ENCODE data around the gene FADS2.

The FADS2 gene

DNA sequence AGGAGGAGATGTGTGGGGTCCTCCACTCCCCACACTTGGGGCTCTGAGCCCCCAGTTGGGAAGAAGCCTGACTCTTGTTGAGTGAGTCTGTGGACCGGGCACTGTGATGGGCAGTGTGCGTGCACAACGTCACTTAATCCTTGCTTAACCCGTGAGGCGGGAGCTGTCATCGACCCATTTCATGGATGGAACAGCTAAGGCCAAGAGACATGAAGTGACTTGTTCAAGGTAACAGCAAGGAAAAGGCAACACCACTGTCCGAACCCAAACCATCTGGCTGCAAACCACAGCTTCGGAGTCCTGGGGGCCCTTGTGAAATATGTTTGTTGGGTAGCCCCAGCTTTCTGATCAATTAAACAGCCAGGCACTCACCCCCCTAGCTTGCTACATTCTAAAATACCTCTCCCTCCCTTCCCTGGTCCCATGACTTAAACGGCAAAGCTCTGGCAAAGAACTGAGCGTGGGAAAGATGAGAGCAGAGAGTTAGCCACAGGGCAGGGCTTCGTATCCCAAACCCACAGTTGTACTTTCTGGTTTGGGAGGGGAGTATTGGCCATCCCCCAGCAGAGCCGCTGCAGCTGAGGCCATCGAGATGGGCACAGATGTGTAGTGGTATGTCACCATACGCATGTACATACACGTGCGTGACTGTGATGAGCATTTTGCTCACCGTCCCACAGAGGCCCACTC lies 26.3 kb downstream of the FADS2 start:
- Histone ChIP-seq H3K36me3 (peaks cover 96% of the 10 kb centered on the region), H3K4me3 (ENCODE audit: low read depth, low read length) (no peak overlapping the region), H3K9me3 (ENCODE audit: severe bottlenecking) (no peaks in the 10 kb centered on the region), H3K27me3 (ENCODE audit: insufficient read depth, low read depth, severe bottlenecking) (no peaks in the 10 kb centered on the region), H3K27ac (no peak overlapping the region)
- no peak for TF ChIP-seq CTCF (IDR thresholded peaks at IDR 0.05; ENCODE audit: low read depth, low read length)
- no peak for DNase-seq

DNA sequence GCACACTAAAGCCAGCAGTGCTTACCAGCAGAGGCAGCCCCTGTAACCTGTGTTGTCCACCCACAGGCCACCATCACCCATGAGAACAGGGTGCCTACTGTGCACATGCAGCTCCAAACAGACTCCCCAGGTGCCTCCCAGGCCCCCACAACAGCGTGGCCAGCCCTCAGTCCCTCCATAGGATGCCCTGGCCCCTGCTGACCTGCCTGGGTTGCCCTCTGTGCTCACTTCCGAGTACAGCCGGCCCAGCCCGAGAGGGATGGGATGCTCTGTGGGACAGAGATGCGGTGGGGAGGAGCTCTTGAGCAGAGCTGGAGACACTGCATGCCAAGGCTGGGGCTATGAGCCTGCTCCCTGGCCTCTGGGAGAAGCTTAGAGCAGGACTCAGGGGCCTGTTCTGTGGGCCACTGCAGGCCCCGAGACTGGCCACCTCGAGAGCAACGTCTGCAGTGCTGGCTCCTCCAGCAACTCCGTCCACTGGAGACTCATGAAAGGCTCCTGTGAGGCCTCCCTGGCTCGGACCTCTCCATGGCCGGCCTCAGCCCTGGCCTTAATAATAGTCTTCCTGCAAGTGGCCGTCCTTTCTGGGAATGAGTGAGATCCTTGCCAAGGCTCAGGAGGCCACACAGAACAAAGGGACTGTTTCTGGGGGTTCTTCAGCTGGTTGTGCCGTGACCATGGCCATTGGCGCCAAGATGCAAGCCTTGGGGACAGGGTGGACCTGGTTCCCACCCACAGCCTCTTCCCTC lies 27.0 kb downstream of the FADS2 start:
- H3K4me3 ChIP-seq (ENCODE audit: low read depth, low read length) = no peak overlapping the region
- H3K27ac ChIP-seq = no peak overlapping the region
- H3K27me3 ChIP-seq (ENCODE audit: insufficient read depth, low read depth, severe bottlenecking) = no peaks in the 10 kb centered on the region
- H3K36me3 ChIP-seq = peaks cover 96% of the 10 kb centered on the region
- H3K9me3 ChIP-seq (ENCODE audit: severe bottlenecking) = no peaks in the 10 kb centered on the region
- DNase-seq = no peak
- TF ChIP-seq CTCF (IDR thresholded peaks at IDR 0.05; ENCODE audit: low read depth, low read length) = no peak

- no peak for DNase-seq
- Histone ChIP-seq H3K9me3 (ENCODE audit: severe bottlenecking) (no peaks in the 10 kb centered on the region), H3K27ac (no peak overlapping the region), H3K36me3 (peaks cover 95% of the 10 kb centered on the region), H3K4me3 (ENCODE audit: low read depth, low read length) (no peak overlapping the region), H3K27me3 (ENCODE audit: insufficient read depth, low read depth, severe bottlenecking) (no peaks in the 10 kb centered on the region)
- TF ChIP-seq CTCF (IDR thresholded peaks at IDR 0.05; ENCODE audit: low read depth, low read length) = no peak
These were observed 28.0 kb downstream of the FADS2 start for GRCh38 chr11:61855939-61856680.

- Histone ChIP-seq H3K27ac (no peak overlapping the region), H3K27me3 (ENCODE audit: insufficient read depth, low read depth, severe bottlenecking) (no peaks in the 10 kb centered on the region), H3K4me3 (ENCODE audit: low read depth, low read length) (no peak overlapping the region), H3K9me3 (ENCODE audit: severe bottlenecking) (no peaks in the 10 kb centered on the region), H3K36me3 (peaks cover 93% of the 10 kb centered on the region)
- no peak for TF ChIP-seq CTCF (IDR thresholded peaks at IDR 0.05; ENCODE audit: low read depth, low read length)
- DNase-seq = no peak
These were observed 32.2 kb downstream of the FADS2 start for GRCh38 chr11:61860054-61860903.

DNA sequence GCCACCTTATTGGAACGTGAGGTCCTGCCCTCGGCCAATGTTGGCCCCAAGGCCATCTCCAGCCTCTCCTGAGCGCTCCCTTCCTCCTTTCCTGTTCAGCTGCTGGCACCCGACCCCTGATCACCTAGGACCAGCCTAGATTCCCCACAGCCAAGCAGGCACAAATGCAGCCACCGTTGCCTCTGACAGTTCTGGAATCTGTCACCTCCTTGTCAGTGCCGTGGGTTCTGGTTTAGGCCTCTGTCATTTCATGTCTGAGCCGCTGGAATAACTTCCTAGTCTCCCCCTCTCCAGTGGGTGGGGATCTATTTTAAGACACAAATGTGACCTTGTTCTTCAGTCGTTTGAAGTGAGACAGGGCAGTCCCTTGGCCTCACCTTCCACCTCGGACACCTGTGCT lies 33.5 kb downstream of the FADS2 start:
- TF ChIP-seq CTCF (IDR thresholded peaks at IDR 0.05; ENCODE audit: low read depth, low read length) = no peak
- H3K27ac ChIP-seq = no peak overlapping the region
- no peaks in the 10 kb centered on the region for H3K27me3 ChIP-seq (ENCODE audit: insufficient read depth, low read depth, severe bottlenecking)
- H3K9me3 ChIP-seq (ENCODE audit: severe bottlenecking) = no peaks in the 10 kb centered on the region
- H3K4me3 ChIP-seq (ENCODE audit: low read depth, low read length) = no peak overlapping the region
- no peak for DNase-seq
- H3K36me3 ChIP-seq = peaks cover 93% of the 10 kb centered on the region

Data from WERI-Rb-1 (cell line).